GM12892 (cell line): ENCODE measurements around the gene DMXL2.
"Not testable (repeated sequence)": the region's sequence is repeated elsewhere in the genome, so short reads cannot be mapped to it uniquely, and the experiment has no call there.

Source experiments
- POLR2A ChIP-seq: IDR thresholded peaks from 2 replicates; pipeline ENCODE4 v1.6.1; 2011; ENCODE audit warnings: low read depth, low read length, control low read depth
- TAF1 ChIP-seq: IDR thresholded peaks from 2 replicates; pipeline ENCODE4 v1.6.1; 2011; ENCODE audit warnings: low read depth, mild to moderate bottlenecking, control low read depth, low read length, borderline replicate concordance

GRCh38 chr15:51648101-51648500 is 25.5 kb upstream of the DMXL2 start:
- TF ChIP-seq POLR2A, TAF1: not testable (repeated sequence)
